C4-2B (cell line): ENCODE data around the gene TNFAIP8L3.

Source experiments
- ZFX ChIP-seq: fragments of 450-650 bp; IDR thresholded peaks from 2 replicates; pipeline ENCODE4 v1.6.1; 2017
- TF ChIP-seq, protein P1 (sequence below): fragments of 450-650 bp; conservative IDR thresholded peaks from 2 replicates; pipeline ENCODE4 v1.5.1; 2017; ENCODE audit warnings: mild to moderate bottlenecking

DNA sequence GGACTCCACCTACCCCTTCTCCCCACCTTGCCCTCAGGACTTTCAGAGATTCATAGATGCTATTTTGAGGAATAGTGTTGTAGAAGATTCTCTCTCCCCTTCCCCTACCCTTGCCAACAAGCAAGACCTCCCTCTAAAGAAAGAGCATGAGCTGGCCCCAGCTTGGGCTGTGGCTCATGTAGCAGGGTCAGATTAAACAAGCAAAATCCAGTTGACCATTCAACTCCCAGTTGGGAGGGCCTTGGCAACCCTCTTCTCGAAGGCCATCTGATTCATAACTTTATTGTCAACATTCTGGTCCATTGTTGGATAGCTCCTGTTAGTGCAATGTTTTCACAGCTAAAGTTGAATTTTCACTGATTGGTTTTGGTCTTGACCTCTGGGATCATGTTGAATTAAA, 41.1 kb downstream of the TNFAIP8L3 start:
- TF ChIP-seq, protein P1, sequence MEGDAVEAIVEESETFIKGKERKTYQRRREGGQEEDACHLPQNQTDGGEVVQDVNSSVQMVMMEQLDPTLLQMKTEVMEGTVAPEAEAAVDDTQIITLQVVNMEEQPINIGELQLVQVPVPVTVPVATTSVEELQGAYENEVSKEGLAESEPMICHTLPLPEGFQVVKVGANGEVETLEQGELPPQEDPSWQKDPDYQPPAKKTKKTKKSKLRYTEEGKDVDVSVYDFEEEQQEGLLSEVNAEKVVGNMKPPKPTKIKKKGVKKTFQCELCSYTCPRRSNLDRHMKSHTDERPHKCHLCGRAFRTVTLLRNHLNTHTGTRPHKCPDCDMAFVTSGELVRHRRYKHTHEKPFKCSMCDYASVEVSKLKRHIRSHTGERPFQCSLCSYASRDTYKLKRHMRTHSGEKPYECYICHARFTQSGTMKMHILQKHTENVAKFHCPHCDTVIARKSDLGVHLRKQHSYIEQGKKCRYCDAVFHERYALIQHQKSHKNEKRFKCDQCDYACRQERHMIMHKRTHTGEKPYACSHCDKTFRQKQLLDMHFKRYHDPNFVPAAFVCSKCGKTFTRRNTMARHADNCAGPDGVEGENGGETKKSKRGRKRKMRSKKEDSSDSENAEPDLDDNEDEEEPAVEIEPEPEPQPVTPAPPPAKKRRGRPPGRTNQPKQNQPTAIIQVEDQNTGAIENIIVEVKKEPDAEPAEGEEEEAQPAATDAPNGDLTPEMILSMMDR: no peak
- TF ChIP-seq ZFX: no peak
